Epithelial cell of proximal tubule (primary cell): ENCODE results near the gene OBI1. TPM values are rescaled to one million over a fixed set of nuclear protein-coding genes. Genes with fewer than 3 reads are reported as not detected.
A peak's percentile ranks its signal among the peaks of the same experiment; 100 is the strongest.

Experiments used
- DNase-seq: peaks from one replicate; pipeline ENCODE4 v3.0.0-alpha.2; 2011; ENCODE audit warnings: low read depth
- H3K4me3 ChIP-seq: 2 replicates; pipeline ENCODE4 v1.5.1; 2011; ENCODE audit warnings: low read depth, mild to moderate bottlenecking, low read length
- total RNA-seq: library from RNA; depleted of rRNA; stranded (reverse); fragments of >200 nt; gene quantifications from 2 replicates; pipeline ENCODE4 v1.2.3, GENCODE V29; 2015
- TF ChIP-seq, protein P1 (sequence below): conservative IDR thresholded peaks from 2 replicates; pipeline ENCODE4 v1.5.1; 2012; ENCODE audit warnings: low read depth, mild to moderate bottlenecking, low read length

Gene OBI1
- total RNA-seq, 1 donor from 2014 or later, result 14.1 TPM

DNA sequence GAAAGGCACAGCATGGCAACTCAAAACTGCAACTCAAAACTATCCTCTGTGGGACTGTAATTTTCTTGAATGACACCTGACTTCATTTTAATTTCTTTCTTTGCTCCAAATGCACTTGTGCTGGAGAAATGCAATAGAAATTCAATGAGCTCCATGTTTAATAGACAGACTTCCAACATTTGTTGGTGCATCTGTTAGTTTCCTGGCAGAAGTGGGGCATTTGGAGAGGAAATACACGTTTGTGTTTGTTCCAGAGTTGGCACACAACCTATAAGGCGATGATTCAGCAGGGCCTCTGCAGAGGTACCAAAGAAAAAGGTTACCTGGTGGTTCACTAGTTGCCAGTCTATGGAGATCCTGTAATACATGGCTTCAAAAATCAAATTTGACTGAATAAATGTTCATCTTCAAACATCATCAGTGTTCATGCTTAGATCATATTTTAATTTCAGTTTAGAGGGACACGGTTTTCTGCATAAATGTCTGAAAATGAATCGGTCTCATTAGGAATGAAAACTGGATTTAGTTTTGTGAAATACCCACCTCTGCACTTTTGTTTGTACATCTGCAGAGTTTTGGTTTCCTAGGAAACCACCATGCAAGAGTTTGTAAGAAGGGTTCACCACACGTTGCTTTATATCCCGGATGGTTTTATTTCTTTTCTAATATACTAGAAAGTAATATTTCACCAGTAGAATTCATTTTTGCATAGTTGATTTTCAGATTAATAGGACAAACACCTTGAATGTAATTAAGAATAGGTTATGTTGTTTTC lies 21.8 kb upstream of the OBI1 start:
- TF ChIP-seq, protein P1, sequence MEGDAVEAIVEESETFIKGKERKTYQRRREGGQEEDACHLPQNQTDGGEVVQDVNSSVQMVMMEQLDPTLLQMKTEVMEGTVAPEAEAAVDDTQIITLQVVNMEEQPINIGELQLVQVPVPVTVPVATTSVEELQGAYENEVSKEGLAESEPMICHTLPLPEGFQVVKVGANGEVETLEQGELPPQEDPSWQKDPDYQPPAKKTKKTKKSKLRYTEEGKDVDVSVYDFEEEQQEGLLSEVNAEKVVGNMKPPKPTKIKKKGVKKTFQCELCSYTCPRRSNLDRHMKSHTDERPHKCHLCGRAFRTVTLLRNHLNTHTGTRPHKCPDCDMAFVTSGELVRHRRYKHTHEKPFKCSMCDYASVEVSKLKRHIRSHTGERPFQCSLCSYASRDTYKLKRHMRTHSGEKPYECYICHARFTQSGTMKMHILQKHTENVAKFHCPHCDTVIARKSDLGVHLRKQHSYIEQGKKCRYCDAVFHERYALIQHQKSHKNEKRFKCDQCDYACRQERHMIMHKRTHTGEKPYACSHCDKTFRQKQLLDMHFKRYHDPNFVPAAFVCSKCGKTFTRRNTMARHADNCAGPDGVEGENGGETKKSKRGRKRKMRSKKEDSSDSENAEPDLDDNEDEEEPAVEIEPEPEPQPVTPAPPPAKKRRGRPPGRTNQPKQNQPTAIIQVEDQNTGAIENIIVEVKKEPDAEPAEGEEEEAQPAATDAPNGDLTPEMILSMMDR, result no peak
- H3K4me3 ChIP-seq, result no peak overlapping the region
- no peak for DNase-seq

DNA sequence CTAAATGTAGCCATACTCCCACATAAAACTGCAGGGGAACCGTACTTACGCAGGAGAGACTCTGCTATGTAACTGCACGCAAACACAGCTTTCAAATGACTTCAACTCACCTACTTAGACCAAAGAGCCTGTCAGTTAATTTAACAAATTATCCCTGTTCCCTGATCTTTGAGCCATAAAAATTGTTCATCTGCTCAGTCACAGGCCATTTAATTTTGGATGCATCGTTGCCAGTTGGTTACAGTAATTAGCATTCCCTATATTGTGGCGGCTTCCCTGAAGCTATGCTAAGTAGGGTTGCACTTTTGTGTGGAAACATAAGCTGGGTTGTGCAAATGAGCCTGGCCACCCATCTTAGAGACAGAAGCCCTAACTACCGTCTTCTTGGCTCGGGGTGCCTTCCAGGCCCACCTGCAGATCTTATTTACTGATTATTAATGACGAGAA lies 21.2 kb upstream of the OBI1 start:
- TF ChIP-seq, protein P1, result no peak
- no peak for DNase-seq
- no peak overlapping the region for H3K4me3 ChIP-seq

GRCh38 chr13:78679329-78679728 lies 20.4 kb upstream of the OBI1 start:
- no peak overlapping the region for H3K4me3 ChIP-seq
- TF ChIP-seq, protein P1, result no peak
- DNase-seq, result no peak

DNA sequence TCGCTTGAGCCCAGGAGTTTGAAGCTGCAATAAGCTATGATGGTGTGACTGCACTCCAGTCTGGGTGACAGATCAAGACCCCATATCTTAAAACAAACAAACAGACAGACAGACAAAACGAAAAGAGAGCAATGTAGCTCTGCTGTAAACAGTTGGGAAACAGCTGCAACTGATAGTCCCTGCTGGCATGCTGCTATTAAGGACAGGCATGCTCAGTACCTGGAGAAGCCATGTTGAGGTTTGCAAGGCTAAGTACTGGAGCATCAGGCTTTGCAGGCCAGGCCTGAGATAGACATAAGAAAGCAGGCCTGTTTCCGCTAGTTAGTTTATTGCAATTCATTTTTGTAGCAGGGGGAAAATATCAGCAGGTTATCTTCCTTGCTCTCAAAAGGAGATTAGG lies 16.2 kb upstream of the OBI1 start:
- no peak for DNase-seq
- TF ChIP-seq, protein P1, result no peak
- no peak overlapping the region for H3K4me3 ChIP-seq

DNA sequence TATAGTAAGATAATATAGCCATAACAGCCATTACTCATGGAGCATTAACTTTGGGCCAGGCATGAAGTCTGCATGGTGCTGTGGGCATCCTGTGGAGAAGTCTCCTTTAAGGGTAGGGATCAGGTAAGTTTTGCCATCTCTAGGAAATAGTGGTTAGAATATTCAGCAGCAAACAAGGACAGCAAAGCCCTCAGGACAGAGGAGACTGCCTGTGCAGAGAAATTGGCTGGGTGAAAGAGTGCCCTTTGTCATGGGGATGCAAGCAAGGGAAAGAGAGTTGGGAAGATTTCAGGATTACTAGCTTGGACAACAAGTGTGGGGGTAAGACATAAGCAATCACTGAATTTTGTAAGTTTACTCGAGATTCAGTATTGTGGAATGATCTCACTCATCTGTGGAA lies 15.7 kb upstream of the OBI1 start:
- DNase-seq, result no peak
- TF ChIP-seq, protein P1, result no peak
- H3K4me3 ChIP-seq, result no peak overlapping the region

DNA sequence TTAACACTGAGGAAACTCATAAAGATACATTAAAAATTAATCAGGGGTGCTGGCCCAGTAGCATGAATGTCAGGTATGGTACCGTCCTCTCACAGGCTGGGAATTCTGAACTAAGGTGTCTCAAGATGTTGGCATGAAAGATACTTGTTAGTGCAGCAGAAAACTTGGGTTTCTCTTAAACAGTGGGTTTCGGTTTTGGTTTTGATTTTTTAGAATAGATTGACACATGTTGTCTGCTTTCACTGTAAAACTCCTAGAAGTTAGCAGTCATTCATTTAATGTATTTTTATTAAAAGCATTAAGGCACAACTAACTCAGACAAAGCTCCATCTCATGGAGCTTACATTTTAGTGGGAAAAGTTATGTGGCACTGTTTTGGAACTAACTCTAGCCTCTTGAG lies 3.5 kb upstream of the OBI1 start:
- TF ChIP-seq, protein P1, result no peak
- DNase-seq, result no peak
- H3K4me3 ChIP-seq, result no peak overlapping the region

DNA sequence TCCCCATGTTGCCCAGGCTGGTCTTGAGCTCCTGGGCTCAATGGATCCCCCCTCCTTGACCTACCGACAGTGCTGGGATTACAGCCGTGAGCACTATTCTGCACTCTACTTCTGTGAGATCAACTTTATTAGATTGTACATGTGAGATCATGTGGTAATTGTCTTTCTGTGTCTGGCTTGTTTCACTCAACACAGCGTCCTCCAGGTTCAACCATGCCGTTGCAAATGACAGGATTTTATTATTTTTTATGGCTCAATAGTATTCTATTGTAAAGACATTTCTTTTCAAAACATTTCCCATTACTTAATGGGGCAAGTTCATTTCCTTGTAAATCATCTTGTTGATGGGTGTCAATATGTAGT lies 1.5 kb upstream of the OBI1 start:
- DNase-seq, result no peak
- TF ChIP-seq, protein P1, result no peak
- peak overlapping the region; percentile 80 for H3K4me3 ChIP-seq
